T follicular helper cell (primary cell): Measurements from ENCODE around the gene TYK2.

Experiments
- DNase-seq: peaks from one replicate; pipeline ENCODE4 v3.0.0-alpha.2; 2020; ENCODE audit warnings: low read depth

Gene TYK2

GRCh38 chr19:10309423-10309822 is 70.9 kb downstream of the TYK2 start, which contains the start of gene ZGLP1:
TSS of gene ZGLP1 (minus strand) at chr19:10309815.
- DNase-seq = no peak

GRCh38 chr19:10306327-10306726 is 74.0 kb downstream of the TYK2 start:
- DNase-seq = no peak

GRCh38 chr19:10305139-10305806 is 75.1 kb downstream of the TYK2 start:
- DNase-seq = no peak
